ENCODE data around the gene IGSF23.
"Not testable (repeated sequence)": the region's sequence is repeated elsewhere in the genome, so short reads cannot be mapped to it uniquely, and the experiment has no call there.

IGSF23 gene

DNA sequence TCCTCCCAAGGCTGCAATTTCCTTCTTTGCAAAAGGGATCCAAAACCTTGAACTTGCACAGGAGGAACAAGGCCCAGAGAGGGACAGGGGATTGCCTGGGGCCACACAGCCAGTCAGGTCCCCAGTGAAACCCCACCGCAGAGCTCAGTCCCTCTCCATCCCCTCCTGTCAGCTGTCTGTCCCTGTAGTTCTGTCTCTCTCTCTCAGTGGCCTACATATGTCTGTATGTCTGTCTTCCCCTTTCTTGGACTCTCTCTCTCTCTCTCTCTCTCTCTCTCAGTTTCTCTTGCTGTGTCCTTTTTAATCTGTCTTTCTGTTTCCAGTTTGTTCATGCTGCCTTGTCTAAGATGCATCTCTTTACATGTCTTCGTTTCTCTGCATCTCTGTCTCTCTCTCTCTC, 69.4 kb downstream of the IGSF23 start:
- H3K27ac ChIP-seq = no peak overlapping the region
- CTCF ChIA-PET = no interaction called here
- DNase-seq (ENCODE audit: low spot score) = no peak
- TF ChIP-seq CTCF (conservative IDR thresholded peaks at IDR 0.05; ENCODE audit: low read depth) = no peak
- POLR2A ChIA-PET (ENCODE audit: low non-redundant PET) = no interaction called here

DNA sequence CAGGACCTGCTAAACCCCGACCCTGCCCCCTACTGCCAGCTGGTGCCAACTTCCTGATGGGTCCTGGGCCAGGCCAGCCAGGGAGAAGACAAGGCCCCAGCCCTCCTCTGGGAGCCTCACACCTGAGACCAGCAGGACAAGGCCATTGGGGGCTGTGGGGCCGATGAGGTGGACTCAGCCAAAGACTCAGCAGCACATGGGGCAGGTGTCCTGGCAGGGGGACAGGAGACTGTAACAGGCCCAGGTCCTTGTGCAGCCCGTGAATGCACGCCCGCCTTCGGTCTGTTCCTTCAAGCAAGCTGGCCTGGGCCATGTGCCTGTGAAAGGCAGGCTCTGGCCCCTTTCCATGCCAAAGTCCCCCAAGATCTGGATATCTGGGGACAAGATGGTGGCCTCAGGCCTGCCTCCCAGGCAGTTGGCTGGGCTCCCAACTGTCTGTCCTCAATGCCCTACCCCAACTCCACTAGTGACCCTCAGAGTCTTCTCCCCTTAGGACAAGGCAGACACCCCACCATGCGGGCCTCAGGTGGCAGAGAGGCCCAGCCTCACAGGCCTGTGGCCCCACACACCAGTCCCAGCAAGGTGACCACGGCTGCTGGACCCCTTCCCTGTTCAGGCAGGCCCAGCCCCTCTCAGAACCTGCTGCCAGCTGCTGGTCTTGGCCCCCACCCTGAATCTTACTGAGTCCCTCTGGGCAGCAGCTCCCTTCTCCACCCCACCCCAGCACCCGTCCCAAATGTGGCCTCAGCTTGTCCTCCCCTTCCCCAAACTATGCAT, 70.3 kb downstream of the IGSF23 start:
- peak overlapping the region; percentile 80 for H3K27ac ChIP-seq
- DNase-seq (ENCODE audit: low spot score) = no peak
- TF ChIP-seq CTCF (conservative IDR thresholded peaks at IDR 0.05; ENCODE audit: low read depth) = no peak
- ChIA-PET CTCF (interaction anchor here (0.7 kb wide), 1 partner anchor 113 kb away, joined by 3 read pairs; no protein-coding TSS in a partner anchor), POLR2A (ENCODE audit: low non-redundant PET) (no interaction called here)

GRCh38 chr19:44684396-44684795, 71.0 kb downstream of the IGSF23 start:
- DNase-seq (ENCODE audit: low spot score); CTCF ChIA-PET; POLR2A ChIA-PET (ENCODE audit: low non-redundant PET): not testable (repeated sequence)
- peak overlapping the region; percentile 80 for H3K27ac ChIP-seq

DNA sequence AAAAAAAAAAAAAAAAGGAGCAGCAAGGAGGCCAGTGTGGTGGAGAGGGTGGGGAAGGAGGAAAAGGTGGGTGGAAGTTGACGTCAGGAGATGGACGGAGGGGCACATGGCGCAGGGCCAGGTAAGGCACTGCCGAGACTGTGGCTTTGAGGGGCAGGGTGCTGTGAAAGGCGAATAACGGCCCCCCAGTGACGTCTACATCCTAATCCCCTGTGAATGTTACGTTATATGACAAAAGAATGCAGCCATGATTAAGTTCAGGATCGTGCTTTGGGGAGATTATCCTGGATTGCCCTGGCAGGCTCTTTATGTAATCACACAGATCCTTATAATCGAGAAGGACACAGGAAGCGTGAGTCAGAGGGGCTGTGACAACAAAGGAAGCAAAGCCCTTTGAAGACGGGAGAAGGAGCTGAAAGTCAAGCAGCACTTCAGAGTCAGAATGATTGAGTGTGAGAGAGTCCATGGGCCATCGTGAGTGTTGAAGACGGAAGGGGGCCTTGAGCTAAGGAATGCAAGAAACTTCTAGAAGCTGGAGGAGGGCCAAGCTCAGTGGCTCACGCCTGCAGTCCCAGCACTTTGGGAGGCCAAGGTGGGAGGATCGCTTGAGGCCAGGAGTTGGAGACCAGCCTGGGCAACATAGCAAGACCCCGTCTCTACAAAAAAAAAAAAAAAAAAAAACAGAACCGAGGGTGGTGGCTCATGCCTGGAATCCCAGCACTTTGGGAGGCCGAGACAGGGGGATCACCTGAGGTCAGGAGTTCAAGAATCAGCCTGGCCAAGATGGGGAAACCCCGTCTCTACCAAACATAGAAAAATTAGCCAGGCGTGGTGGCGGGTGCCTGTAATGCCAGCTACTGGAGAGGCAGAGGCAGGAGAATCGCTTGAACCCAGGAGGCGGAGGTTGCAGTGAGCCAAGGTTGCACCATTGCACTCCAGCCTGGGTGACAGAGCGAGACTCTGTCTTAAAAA, 71.8 kb downstream of the IGSF23 start:
- CTCF ChIA-PET = no interaction called here
- no peak for TF ChIP-seq CTCF (conservative IDR thresholded peaks at IDR 0.05; ENCODE audit: low read depth)
- DNase-seq (ENCODE audit: low spot score) = peak; percentile 47
- POLR2A ChIA-PET (ENCODE audit: low non-redundant PET) = no interaction called here
- H3K27ac ChIP-seq = peak overlapping the region; percentile 80

GRCh38 chr19:44685877-44686276, 72.5 kb downstream of the IGSF23 start:
- POLR2A ChIA-PET (ENCODE audit: low non-redundant PET) = no interaction called here
- no peak for TF ChIP-seq CTCF (conservative IDR thresholded peaks at IDR 0.05; ENCODE audit: low read depth)
- CTCF ChIA-PET = no interaction called here
- DNase-seq (ENCODE audit: low spot score) = no peak
- peak overlapping the region; percentile 80 for H3K27ac ChIP-seq

Data from RWPE1 (cell line).